NCI-H345 treated with DMSO at 0.1 percent for 48 hours (cell line): ENCODE measurements around the gene TEX22.

Experiments
- DNase-seq: peaks from one replicate; lab custom pipeline; 2025; ENCODE audit not compliant: unreplicated experiment; lab: John Stamatoyannopoulos, UW

TEX22 gene

GRCh38 chr14:105366386-105367074 lies 31.8 kb upstream of the TEX22 start:
- no peak for DNase-seq

- no peak for DNase-seq
Measured at GRCh38 chr14:105367116-105368031, 31.0 kb upstream of the TEX22 start.

GRCh38 chr14:105368032-105368417 lies 30.3 kb upstream of the TEX22 start:
- DNase-seq = no peak

- no peak for DNase-seq
Measured at GRCh38 chr14:105368426-105368825, 29.9 kb upstream of the TEX22 start.

- DNase-seq = no peak
Measured at GRCh38 chr14:105368910-105369652, 29.3 kb upstream of the TEX22 start.

- no peak for DNase-seq
Measured at GRCh38 chr14:105369653-105370040, 28.7 kb upstream of the TEX22 start.

- DNase-seq = no peak
Measured at GRCh38 chr14:105374389-105374788, 23.9 kb upstream of the TEX22 start.

- DNase-seq = no peak
Measured at GRCh38 chr14:105375635-105376057, 22.7 kb upstream of the TEX22 start.

GRCh38 chr14:105376521-105377440 lies 21.6 kb upstream of the TEX22 start:
- no peak for DNase-seq

- no peak for DNase-seq
Measured at GRCh38 chr14:105377555-105378182, 20.7 kb upstream of the TEX22 start.

GRCh38 chr14:105378199-105378598 lies 20.1 kb upstream of the TEX22 start:
- no peak for DNase-seq

GRCh38 chr14:105378873-105379685 lies 19.3 kb upstream of the TEX22 start:
- DNase-seq = no peak

GRCh38 chr14:105379946-105380345 lies 18.4 kb upstream of the TEX22 start:
- no peak for DNase-seq

- no peak for DNase-seq
Measured at GRCh38 chr14:105380756-105381155, 17.6 kb upstream of the TEX22 start.

GRCh38 chr14:105381446-105382342 lies 16.6 kb upstream of the TEX22 start:
- DNase-seq = no peak

- DNase-seq = no peak
Measured at GRCh38 chr14:105382343-105383082, 15.8 kb upstream of the TEX22 start.

- DNase-seq = no peak
Measured at GRCh38 chr14:105383083-105383730, 15.1 kb upstream of the TEX22 start.
